HepG2 (cell line): ENCODE results near the gene STKLD1.

ENCODE experiments used
- ELF1 ChIP-seq: sonication (generic); formaldehyde crosslinking; IDR thresholded peaks from 2 replicates; pipeline ENCODE4 v1.4.0; 2020; ENCODE audit warnings: missing genetic modification reagents
- MEIS2 ChIP-seq: sonication (generic); formaldehyde crosslinking; IDR thresholded peaks from 2 replicates; pipeline ENCODE4 v1.9.0; 2021; ENCODE audit warnings: mild to moderate bottlenecking, missing genetic modification reagents
- MIXL1 ChIP-seq: IDR thresholded peaks from 2 replicates; pipeline ENCODE4 v1.6.1; 2016
- POLR2A ChIP-seq, 2 experiments: IDR thresholded peaks; 2 replicates each; pipeline ENCODE4 v1.6.1; 2011; ENCODE audit warnings: low read depth in 2 of 2, low read length in 2 of 2, mild to moderate bottlenecking in 1 of 2, moderate library complexity in 1 of 2; ENCODE audit not compliant: insufficient read depth in 1 of 2
- POLR2AphosphoS5 ChIP-seq: IDR thresholded peaks from 2 replicates; pipeline ENCODE4 v1.6.1; 2012; ENCODE audit warnings: low read depth, low read length
- RFXAP ChIP-seq: sonication (generic); formaldehyde crosslinking; IDR thresholded peaks from 2 replicates; pipeline ENCODE4 v1.4.0; 2020; ENCODE audit warnings: missing genetic modification reagents, borderline replicate concordance
- SOX6 ChIP-seq, 2 experiments: fragments of 450-650 bp in 1 of 2; sonication (generic) in 1 of 2; formaldehyde crosslinking in 1 of 2; IDR thresholded peaks; 2 replicates each; pipeline versions ENCODE4 v1.4.0 to v1.6.1; 2017 to 2020; ENCODE audit warnings: antibody characterized with exemption in 1 of 2, mild to moderate bottlenecking in 1 of 2, missing genetic modification reagents in 1 of 2
- ZNF263 ChIP-seq: sonication (generic); formaldehyde crosslinking; IDR thresholded peaks from 2 replicates; pipeline ENCODE4 v1.4.0; 2020; ENCODE audit warnings: missing genetic modification reagents

DNA sequence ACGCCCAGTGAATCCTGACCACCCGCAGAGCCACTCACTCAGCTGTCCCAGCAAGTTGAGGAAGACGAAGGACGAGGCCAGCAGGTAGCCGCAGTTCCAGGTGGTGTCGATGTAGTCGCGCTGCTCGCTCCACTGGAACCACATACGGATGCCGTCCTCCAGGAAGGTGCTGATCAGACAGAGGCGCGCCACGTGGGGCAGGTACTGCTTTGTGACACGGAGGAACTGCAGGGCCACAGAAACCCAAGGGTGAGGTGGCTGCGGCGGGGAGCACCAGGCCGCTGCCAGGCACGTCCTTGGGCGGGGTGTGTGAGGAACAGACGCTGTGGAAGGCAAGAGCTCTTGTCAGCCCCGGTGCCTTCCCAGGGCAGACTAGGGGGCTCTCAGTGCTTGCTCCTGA, 8.9 kb upstream of the STKLD1 start:
- TF ChIP-seq POLR2AphosphoS5 (no peak), ELF1 (CRISPR knock-in tag) (no peak), ZNF263 (no peak), MEIS2 (CRISPR knock-in tag) (no peak), RFXAP (CRISPR knock-in tag) (no peak), MIXL1 (no peak), SOX6 (IDR thresholded peaks at IDR 0.05) (no peak), SOX6 (CRISPR knock-in tag; IDR thresholded peaks at IDR 0.05) (no peak), POLR2A (IDR thresholded peaks at IDR 0.05; ENCODE audit: insufficient read depth in 1 of 2, low read depth in 2 of 2, low read length in 2 of 2) (no peak)
